Esophagus squamous epithelium (tissue), 4 donors: ENCODE results near the gene ADAMTS5.

ENCODE experiments used
- POLR2A ChIP-seq, 4 donors: fragments of 450-650 bp; IDR thresholded peaks; one replicate each; pipeline ENCODE4 v1.6.1; 2017; ENCODE audit warnings: antibody characterized with exemption in 4 of 4, mild to moderate bottlenecking in 4 of 4, moderate library complexity in 3 of 4
- TF ChIP-seq, protein P1 (sequence below), 6 experiments: fragments of 450-650 bp in 4 of 6; fragments of 200-600 bp in 2 of 6; sonication (generic) in 2 of 6; IDR thresholded peaks; one replicate each; pipeline ENCODE4 v1.5.1; 2016 to 2019; ENCODE audit warnings: antibody characterized with exemption in 6 of 6, mild to moderate bottlenecking in 4 of 6, moderate library complexity in 4 of 6

- TF ChIP-seq, protein P1, sequence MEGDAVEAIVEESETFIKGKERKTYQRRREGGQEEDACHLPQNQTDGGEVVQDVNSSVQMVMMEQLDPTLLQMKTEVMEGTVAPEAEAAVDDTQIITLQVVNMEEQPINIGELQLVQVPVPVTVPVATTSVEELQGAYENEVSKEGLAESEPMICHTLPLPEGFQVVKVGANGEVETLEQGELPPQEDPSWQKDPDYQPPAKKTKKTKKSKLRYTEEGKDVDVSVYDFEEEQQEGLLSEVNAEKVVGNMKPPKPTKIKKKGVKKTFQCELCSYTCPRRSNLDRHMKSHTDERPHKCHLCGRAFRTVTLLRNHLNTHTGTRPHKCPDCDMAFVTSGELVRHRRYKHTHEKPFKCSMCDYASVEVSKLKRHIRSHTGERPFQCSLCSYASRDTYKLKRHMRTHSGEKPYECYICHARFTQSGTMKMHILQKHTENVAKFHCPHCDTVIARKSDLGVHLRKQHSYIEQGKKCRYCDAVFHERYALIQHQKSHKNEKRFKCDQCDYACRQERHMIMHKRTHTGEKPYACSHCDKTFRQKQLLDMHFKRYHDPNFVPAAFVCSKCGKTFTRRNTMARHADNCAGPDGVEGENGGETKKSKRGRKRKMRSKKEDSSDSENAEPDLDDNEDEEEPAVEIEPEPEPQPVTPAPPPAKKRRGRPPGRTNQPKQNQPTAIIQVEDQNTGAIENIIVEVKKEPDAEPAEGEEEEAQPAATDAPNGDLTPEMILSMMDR (IDR thresholded peaks at IDR 0.05): no peak
- no peak for TF ChIP-seq POLR2A (IDR thresholded peaks at IDR 0.05)
Observed at GRCh38 chr21:26912466-26912865, 54.4 kb downstream of the ADAMTS5 start.
